DMS153 (cell line): Measurements from ENCODE around the gene SRI.
A peak's percentile ranks its signal among the peaks of the same experiment; 100 is the strongest.

ENCODE experiments used
- DNase-seq: peaks from one replicate; lab custom pipeline; 2025; lab: John Stamatoyannopoulos, UW

The SRI gene

DNA sequence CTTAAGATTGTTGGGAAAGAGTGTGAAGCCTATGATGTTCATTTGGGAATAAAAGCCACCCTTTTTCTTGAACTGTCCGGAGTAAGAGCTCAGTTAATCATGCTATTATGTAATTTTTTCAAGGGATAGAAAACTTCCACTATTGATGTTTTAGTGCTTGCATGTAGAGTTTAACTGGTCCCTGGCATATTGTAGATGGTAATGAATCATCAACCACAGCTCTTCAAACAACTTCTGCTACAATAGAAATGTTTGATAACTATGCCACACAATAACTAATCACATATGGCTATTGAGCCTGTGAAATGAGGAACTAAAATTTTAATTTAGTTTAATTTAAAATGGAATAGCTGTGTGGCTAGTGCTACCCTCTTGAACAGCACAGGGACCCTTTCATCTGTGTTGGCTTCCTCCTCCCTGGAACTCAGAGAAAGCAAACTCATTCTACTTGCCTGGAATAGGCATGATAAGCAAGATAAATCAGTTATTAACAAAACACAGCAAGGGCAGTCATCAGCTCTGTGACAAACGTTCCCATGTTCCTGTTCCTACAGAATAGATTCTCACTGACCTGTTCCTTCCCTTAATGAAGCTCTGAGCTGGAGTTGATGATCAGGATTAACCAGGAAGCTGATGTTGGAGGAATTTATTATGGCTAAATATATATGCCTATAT, 4.9 kb upstream of the SRI start:
- no peak for DNase-seq

DNA sequence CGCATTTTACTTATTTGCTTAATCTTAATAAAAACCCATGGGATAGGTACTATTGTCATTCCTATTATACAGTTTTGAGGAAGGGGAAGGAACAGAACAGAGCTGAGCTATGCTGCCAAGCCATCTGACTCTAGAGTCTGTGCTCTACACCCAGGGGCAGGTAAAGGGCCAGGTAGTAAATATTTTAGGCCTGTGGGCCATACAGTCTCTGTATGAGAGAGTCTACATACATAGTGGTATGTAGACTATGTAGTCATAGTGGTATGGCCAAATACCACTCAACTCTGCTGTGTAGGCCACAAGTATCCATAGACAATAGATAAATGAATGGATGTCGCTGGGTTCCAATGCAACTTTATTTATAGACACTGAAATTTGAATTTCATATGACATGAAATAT, 3.4 kb upstream of the SRI start:
- DNase-seq = no peak

DNA sequence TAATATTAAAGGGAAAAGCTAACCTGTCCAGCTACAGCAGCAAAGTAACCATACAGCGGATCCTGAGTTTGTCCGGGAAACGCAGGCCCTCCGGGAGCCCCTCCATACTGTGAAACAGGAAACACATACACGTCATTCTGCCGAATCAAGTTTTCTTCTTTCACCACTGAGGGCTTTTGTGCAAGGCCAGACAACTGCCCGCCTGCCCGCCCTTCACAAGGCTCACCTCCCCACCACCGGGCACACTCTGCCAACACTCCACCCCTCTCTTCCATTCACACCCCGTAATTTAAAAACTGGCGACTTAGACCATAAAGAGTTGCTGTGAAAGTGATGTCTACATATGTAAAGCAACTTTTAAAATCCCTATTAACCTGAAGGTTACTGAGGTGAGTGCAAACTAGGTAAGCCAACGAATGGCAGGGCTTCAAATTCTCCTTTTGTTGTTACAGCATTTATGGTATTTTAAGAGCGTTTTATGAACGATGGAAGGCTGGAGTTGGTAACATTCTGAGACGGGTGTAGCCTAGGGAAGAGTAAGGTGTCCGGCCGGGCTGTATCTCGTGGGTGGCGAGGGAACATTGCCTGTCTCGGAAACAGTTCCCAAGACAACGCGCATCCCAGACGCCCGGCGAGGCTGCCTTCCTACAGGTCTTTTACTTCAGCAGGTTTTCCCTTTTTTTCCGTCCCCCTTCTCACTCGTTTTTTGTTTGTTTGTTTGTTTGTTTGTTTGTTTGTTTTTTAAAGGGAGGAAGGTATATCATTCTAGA, 817 bp downstream of the SRI start:
- DNase-seq = peak; percentile 15

- no peak for DNase-seq
Observed at GRCh38 chr7:88218429-88218745, 1.5 kb downstream of the SRI start.

DNA sequence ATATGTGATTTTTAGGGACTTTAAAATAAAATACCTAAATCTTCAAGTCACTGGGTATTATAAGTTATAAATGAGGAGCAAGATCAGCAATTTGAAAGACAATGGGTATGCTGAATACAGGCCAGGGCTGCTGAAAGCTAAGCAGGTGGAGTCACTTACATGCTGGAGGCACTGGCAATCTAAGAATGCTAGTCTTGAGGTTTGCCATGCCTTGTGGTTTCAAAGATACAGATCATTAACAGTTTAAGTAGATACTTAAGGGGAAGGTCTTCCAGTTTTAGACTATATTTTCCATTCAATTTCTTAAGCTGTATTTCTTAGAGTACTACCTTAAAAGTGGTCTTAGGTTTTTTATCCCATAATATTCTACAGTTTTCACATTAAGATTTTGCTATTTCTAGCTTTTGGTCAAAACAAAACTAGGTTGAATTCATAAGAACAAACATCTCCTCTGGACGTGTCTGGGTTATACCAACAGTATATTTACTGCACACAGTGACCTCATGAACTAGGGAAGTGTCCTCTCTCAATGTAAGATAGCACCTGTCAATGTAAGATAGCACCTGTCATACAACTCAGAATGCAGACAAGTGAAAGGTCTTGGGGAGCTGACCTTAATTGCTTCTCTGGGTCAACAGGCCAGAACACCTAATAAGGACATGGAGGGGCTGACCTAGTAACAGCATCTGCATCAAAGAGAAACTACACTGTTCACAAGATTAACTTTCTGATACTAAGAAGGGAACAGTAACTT, 2.0 kb downstream of the SRI start:
- no peak for DNase-seq

GRCh38 chr7:88216276-88216675, 3.6 kb downstream of the SRI start:
- DNase-seq = no peak

DNA sequence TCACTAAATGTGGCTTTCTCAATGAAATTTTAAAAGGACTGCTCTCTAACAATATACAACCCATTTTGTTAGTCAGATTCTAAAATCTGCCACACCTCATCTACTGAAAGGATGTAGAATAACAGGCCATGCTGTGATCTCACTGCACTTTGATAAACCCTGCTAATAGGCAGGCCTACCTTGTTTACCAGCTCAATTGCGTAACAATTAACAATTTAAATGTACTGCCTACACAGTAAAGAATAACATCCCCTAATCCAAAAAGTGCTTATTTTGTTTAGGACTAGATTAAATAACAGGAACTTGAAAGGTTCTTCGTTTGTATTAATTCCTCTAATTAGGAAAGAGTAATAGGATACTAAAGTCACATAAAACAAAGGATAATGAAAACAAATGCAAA, 4.5 kb downstream of the SRI start:
- DNase-seq = no peak

DNA sequence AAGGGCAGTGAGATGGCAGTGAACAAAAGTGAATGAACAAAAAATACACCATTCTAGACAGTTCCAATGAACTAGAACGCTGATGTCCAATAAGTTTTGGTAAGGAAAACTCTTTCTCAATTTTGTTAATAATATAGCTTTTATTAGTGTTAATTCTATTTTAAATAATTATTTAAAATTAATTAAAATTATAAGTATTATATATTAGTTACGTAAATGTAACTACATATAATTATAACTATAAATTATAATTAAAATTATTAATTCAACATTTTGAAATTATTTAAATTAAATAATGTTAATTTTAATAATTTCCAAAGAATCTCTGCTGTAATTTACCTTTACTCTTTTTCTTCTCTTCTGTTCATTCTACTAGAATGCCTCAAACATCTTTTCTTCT, 5.4 kb downstream of the SRI start:
- DNase-seq = no peak

- DNase-seq = no peak
Observed at GRCh38 chr7:88212918-88213317, 6.9 kb downstream of the SRI start.

DNA sequence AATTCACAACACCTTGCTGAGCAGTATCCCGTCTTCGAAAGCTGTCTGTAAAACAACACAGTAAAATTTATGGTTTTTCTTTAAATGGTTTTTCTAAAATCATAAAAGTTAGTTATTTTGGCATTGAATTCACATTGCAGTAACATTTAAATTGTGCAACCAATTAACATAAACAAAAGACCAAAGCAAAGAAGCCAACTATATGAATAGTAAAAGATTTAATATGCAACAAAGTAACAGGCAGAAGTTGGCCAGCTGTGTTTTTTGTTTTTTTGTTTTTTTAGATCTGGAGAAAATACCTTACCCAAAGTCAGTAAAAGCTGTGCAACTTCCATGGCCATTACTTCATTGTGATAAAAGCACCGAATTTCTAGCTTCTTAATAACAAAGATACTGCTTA, 11.3 kb downstream of the SRI start:
- DNase-seq = no peak

- no peak for DNase-seq
Observed at GRCh38 chr7:88206254-88206653, 13.6 kb downstream of the SRI start.

DNA sequence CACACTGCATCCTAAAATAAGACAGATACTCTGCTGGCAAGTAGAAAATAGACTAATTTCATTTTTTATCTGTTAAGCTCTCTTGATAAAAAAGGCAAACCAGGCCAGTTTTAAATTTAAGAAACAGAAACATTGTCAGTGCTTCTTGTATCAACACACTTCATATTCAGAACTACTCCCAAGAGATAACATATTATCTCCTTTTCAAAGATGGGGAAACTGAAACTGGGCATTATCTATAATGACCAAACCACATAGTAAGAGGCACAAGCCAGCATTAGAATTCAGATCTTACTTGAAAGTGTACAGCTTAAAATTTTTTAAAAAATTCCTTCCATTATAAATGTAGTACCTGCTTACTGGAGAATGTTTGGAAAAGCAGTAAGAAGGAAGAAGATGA, 14.7 kb downstream of the SRI start:
- no peak for DNase-seq

- DNase-seq = no peak
Observed at GRCh38 chr7:88204525-88205110, 15.2 kb downstream of the SRI start.

GRCh38 chr7:88203401-88203800, 16.4 kb downstream of the SRI start:
- DNase-seq = no peak

- no peak for DNase-seq
Observed at GRCh38 chr7:88202799-88203198, 17.0 kb downstream of the SRI start.

DNA sequence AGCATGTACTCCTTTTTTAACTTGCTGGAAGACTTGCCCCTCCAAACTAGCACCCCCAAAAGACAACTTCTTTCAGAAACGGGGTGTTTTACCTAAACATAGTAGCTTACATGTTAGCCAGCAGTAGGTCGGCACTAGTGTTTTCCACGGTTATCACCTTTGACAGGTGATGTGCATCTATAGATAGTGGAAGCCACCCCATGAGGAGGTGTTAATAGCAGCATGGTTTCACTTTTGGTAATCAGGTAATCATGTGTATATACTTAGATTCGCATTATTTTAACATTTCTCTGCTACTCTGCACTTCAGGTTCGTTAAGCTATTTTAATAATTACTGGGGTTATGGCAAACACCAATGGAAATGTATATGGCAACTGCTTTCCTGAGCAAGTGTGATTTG, 17.6 kb downstream of the SRI start:
- no peak for DNase-seq

DNA sequence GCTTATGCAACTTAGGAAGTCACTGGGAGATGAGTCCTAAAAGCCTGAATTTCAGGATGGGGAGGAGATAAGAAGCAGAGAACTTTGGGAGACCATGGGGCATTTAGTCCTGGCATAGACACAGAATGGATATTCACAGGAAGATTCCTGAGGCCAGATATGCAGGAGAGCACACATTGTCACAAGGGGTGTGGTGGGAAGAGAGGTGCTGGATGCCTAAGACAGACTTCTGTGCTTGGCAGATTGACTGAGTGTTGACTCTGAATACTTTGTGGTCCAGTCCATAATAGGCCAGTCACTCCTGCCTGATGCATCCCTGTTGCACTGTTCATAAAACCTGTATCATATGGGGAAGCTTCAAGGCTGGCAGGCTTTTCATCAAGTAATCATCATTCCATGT, 18.5 kb downstream of the SRI start:
- no peak for DNase-seq

- peak; percentile 44 for DNase-seq
Observed at GRCh38 chr7:88200789-88201188, 19.0 kb downstream of the SRI start.

GRCh38 chr7:88200261-88200660, 19.6 kb downstream of the SRI start:
- no peak for DNase-seq

- DNase-seq = no peak
Observed at GRCh38 chr7:88191911-88192310, 27.9 kb downstream of the SRI start.

- no peak for DNase-seq
Observed at GRCh38 chr7:88185650-88186049, 34.2 kb downstream of the SRI start.

- no peak for DNase-seq
Observed at GRCh38 chr7:88184848-88185304, 35.0 kb downstream of the SRI start.

GRCh38 chr7:88183051-88183450, 36.8 kb downstream of the SRI start:
- DNase-seq = no peak
